IMR-90 (cell line): ENCODE results near the gene AP4S1. TPM values are rescaled to one million over a fixed set of nuclear protein-coding genes. Genes with fewer than 3 reads are reported as not detected.
A peak's percentile ranks its signal among the peaks of the same experiment; 100 is the strongest.

Experiments
- ATAC-seq: fragments of 200-7000 bp; cut with Tn5 transposase; 2 replicates; pipeline ENCODE4 v1.9.1; 2020; ENCODE audit warnings: low read depth, mild to moderate bottlenecking, moderate library complexity
- BruUV-seq: library from RNA; stranded (reverse); fragments of 400-500 nt; replicated peaks from 2 replicates; lab custom pipeline; 2021; lab: Mats Ljungman, UMichigan
- CTCF ChIA-PET: fragments of 300-600 bp; formaldehyde crosslinking; extraction: SDS; loops from one replicate; lab custom pipeline; 2021; ENCODE audit warnings: antibody characterized with exemption; lab: Yijun Ruan, JAX
- POLR2A ChIA-PET: fragments of 300-600 bp; sonication (Branson Sonifier 250); formaldehyde crosslinking; loops from one replicate; lab custom pipeline; 2022; ENCODE audit warnings: antibody characterized with exemption; ENCODE audit not compliant: unreplicated experiment; lab: Charles Lee
- DNase-seq: peaks from one replicate; pipeline ENCODE4 v3.0.0; 2013
- H2AFZ ChIP-seq: replicated peaks from 2 replicates; pipeline ENCODE3; 2013; ENCODE audit warnings: low read length, mild to moderate bottlenecking; ENCODE audit not compliant: poor library complexity
- H2AK5ac ChIP-seq: 2 replicates; pipeline ENCODE4 v1.6.1; 2013; ENCODE audit warnings: low read depth, low read length, inconsistent platforms
- H2AK9ac ChIP-seq: replicated peaks from 2 replicates; pipeline ENCODE3; 2013; ENCODE audit warnings: mild to moderate bottlenecking, low read depth, low read length, moderate library complexity; ENCODE audit not compliant: poor library complexity
- H2BK120ac ChIP-seq: 2 replicates; pipeline ENCODE4 v1.6.1; 2013; ENCODE audit warnings: low read depth, low read length, inconsistent platforms
- H2BK15ac ChIP-seq: 3 replicates; pipeline ENCODE4 v1.6.1; 2013; ENCODE audit warnings: low read depth, low read length, inconsistent platforms
- H2BK20ac ChIP-seq: 2 replicates; pipeline ENCODE4 v1.6.1; 2013; ENCODE audit warnings: low read depth, mild to moderate bottlenecking, inconsistent platforms, low read length, moderate library complexity
- H2BK5ac ChIP-seq: 2 replicates; pipeline ENCODE4 v1.6.1; 2013; ENCODE audit warnings: mild to moderate bottlenecking, low read depth, low read length, inconsistent platforms; ENCODE audit not compliant: poor library complexity, severe bottlenecking
- H3K14ac ChIP-seq: replicated peaks from 2 replicates; pipeline ENCODE4 v1.6.1; 2013; ENCODE audit warnings: low read depth, low read length, inconsistent platforms
- H3K18ac ChIP-seq: 2 replicates; pipeline ENCODE4 v1.6.1; 2013; ENCODE audit warnings: low read depth, low read length, control low read depth
- H3K23ac ChIP-seq: 2 replicates; pipeline ENCODE4 v1.6.1; 2013; ENCODE audit warnings: low read depth, low read length, inconsistent platforms
- H3K27ac ChIP-seq: 2 replicates; pipeline ENCODE4 v1.5.1; 2013; ENCODE audit warnings: mild to moderate bottlenecking, control low read depth, low read length; ENCODE audit not compliant: insufficient read depth
- H3K27me3 ChIP-seq: 2 replicates; pipeline ENCODE4 v1.6.1; 2013; ENCODE audit warnings: low read length; ENCODE audit not compliant: control insufficient read depth, insufficient read depth
- H3K36me3 ChIP-seq: 2 replicates; pipeline ENCODE4 v1.6.1; 2013; ENCODE audit warnings: low read length, mixed read lengths; ENCODE audit not compliant: control insufficient read depth, insufficient read depth
- H3K4ac ChIP-seq: 2 replicates; pipeline ENCODE4 v1.6.1; 2013; ENCODE audit warnings: low read depth, low read length, inconsistent platforms
- H3K4me1 ChIP-seq: 2 replicates; pipeline ENCODE4 v1.6.1; 2013; ENCODE audit warnings: low read length, mixed read lengths; ENCODE audit not compliant: control insufficient read depth, insufficient read depth
- H3K4me2 ChIP-seq: 2 replicates; pipeline ENCODE4 v1.6.1; 2013; ENCODE audit warnings: low read depth, mild to moderate bottlenecking, control low read depth, low read length, moderate library complexity
- H3K4me3 ChIP-seq: 2 replicates; pipeline ENCODE4 v1.5.1; 2013; ENCODE audit warnings: low read depth, mild to moderate bottlenecking, control low read depth, low read length, moderate library complexity; ENCODE audit not compliant: insufficient read depth
- H3K56ac ChIP-seq: 2 replicates; pipeline ENCODE4 v1.6.1; 2013; ENCODE audit warnings: low read length, inconsistent platforms; ENCODE audit not compliant: insufficient read depth; ENCODE audit errors: extremely low read depth
- H3K79me1 ChIP-seq, 2 experiments: 2 replicates each; pipeline ENCODE4 v1.6.1; 2013; ENCODE audit warnings: low read length in 2 of 2, inconsistent platforms in 1 of 2, low read depth in 1 of 2
- H3K9ac ChIP-seq: 2 replicates; pipeline ENCODE4 v1.6.1; 2013; ENCODE audit warnings: low read depth, low read length, control low read depth
- H3K9me1 ChIP-seq: 2 replicates; pipeline ENCODE4 v1.6.1; 2013; ENCODE audit warnings: low read length, inconsistent platforms; ENCODE audit not compliant: insufficient read depth
- H3K9me3 ChIP-seq: 2 replicates; pipeline ENCODE4 v1.6.1; 2013; ENCODE audit warnings: low read length; ENCODE audit not compliant: control insufficient read depth, insufficient read depth
- H4K20me1 ChIP-seq: 2 replicates; pipeline ENCODE4 v1.6.1; 2013; ENCODE audit warnings: low read length, inconsistent platforms; ENCODE audit not compliant: insufficient read depth
- H4K5ac ChIP-seq: 2 replicates; pipeline ENCODE4 v1.6.1; 2013; ENCODE audit warnings: mild to moderate bottlenecking, low read depth, low read length, control low read depth
- H4K8ac ChIP-seq, 2 experiments: 2 replicates each; pipeline ENCODE4 v1.6.1; 2013; ENCODE audit warnings: low read depth in 2 of 2, low read length in 2 of 2, control low read depth in 1 of 2, inconsistent platforms in 1 of 2
- H4K91ac ChIP-seq: 2 replicates; pipeline ENCODE4 v1.6.1; 2013; ENCODE audit warnings: low read depth, low read length, inconsistent platforms; ENCODE audit not compliant: insufficient read depth
- BHLHE40 ChIP-seq: fragments of 150-350 bp; IDR thresholded peaks from 2 replicates; pipeline ENCODE4 v1.6.1; 2016; ENCODE audit warnings: mild to moderate bottlenecking, low read depth, low read length
- CEBPB ChIP-seq: IDR thresholded peaks from 2 replicates; pipeline ENCODE4 v1.6.1; 2012; ENCODE audit warnings: low read depth, low read length, improper control_type of control experiment
- CHD1 ChIP-seq: IDR thresholded peaks from 2 replicates; pipeline ENCODE4 v1.6.1; 2012; ENCODE audit warnings: low read depth, low read length, improper control_type of control experiment
- FOS ChIP-seq: fragments of 150-350 bp; IDR thresholded peaks from 2 replicates; pipeline ENCODE4 v1.6.1; 2016; ENCODE audit warnings: low read depth, low read length
- MAFK ChIP-seq: IDR thresholded peaks from 2 replicates; pipeline ENCODE4 v1.6.1; 2012; ENCODE audit warnings: low read depth, low read length, improper control_type of control experiment
- MAZ ChIP-seq: IDR thresholded peaks from 2 replicates; pipeline ENCODE4 v1.6.1; 2012; ENCODE audit warnings: low read depth, mild to moderate bottlenecking, low read length, improper control_type of control experiment, moderate library complexity, borderline replicate concordance
- MXI1 ChIP-seq: IDR thresholded peaks from 2 replicates; pipeline ENCODE4 v1.6.1; 2012; ENCODE audit warnings: low read depth, mild to moderate bottlenecking, low read length, moderate library complexity, borderline replicate concordance
- NFE2L2 ChIP-seq: fragments of 150-350 bp; IDR thresholded peaks from 2 replicates; pipeline ENCODE4 v1.6.1; 2016; ENCODE audit warnings: low read depth, mild to moderate bottlenecking, low read length
- POLR2A ChIP-seq: IDR thresholded peaks from 2 replicates; pipeline ENCODE4 v1.6.1; 2012; ENCODE audit warnings: mild to moderate bottlenecking, low read depth, low read length
- RFX5 ChIP-seq: IDR thresholded peaks from 2 replicates; pipeline ENCODE4 v1.8.0; 2012; ENCODE audit warnings: low read depth, mild to moderate bottlenecking, low read length, moderate library complexity
- WGBS, 2 experiments: methylation state at CpG; one replicate each; pipeline versions ENCODE4 v1.1.5 to v1.1.7; 2013; ENCODE audit warnings: missing lambda C conversion rate in 2 of 2; ENCODE audit not compliant: insufficient read length in 1 of 2; ENCODE audit errors: extremely low coverage in 2 of 2; 5-methylcytosine and 5-hydroxymethylcytosine counted together
- dilution Hi-C: fragments of 300-500 bp; cut with HindIII; formaldehyde crosslinking; loops from one replicate; pipeline ENCODE4 v1.14.3; 2018; ENCODE audit warnings: low sequenced_read_pairs; ENCODE audit not compliant: unreplicated experiment
- in situ Hi-C: fragments of 300-500 bp; cut with MboI; formaldehyde crosslinking; loops from 3 replicates; pipeline ENCODE4 v1.14.3; 2019; ENCODE audit warnings: low sequenced_read_pairs, inconsistent platforms, mixed read lengths
- intact Hi-C: fragments of 100-400 bp; cut with micrococcal nuclease; formaldehyde crosslinking; loops from 2 replicates; pipeline ENCODE4 v1.10.0; 2022
- polyA plus RNA-seq, 3 experiments: library from polyadenylated mRNA; depleted of rRNA; stranded (reverse); fragments of >200 nt; gene quantifications; 2 replicates each; pipeline ENCODE4 v1.2.3, GENCODE V29; 2012; ENCODE audit warnings: low replicate concordance in 1 of 3
- total RNA-seq: library from RNA; depleted of rRNA; stranded (reverse); fragments of >200 nt; gene quantifications from 2 replicates; pipeline ENCODE4 v1.2.3, GENCODE V29; 2012
- TF ChIP-seq, protein P1 (sequence below): conservative IDR thresholded peaks from 2 replicates; pipeline ENCODE4 v1.5.1; 2012; ENCODE audit warnings: mild to moderate bottlenecking, low read depth, low read length, improper control_type of control experiment
- TF ChIP-seq, protein P2 (sequence below): fragments of 150-350 bp; IDR thresholded peaks from 2 replicates; pipeline ENCODE4 v1.6.1; 2017; ENCODE audit warnings: mild to moderate bottlenecking, antibody characterized with exemption, low read length, low read depth
- TF ChIP-seq, protein P3 (sequence below): fragments of 150-350 bp; IDR thresholded peaks from 2 replicates; pipeline ENCODE4 v1.6.1; 2016; ENCODE audit warnings: low read depth, mild to moderate bottlenecking, low read length, moderate library complexity, borderline replicate concordance

AP4S1 gene
- total and polyA plus RNA-seq, 2 of the 4 experiments (the other 2 are of a cell fraction), result 2.7 to 4.5 TPM

DNA sequence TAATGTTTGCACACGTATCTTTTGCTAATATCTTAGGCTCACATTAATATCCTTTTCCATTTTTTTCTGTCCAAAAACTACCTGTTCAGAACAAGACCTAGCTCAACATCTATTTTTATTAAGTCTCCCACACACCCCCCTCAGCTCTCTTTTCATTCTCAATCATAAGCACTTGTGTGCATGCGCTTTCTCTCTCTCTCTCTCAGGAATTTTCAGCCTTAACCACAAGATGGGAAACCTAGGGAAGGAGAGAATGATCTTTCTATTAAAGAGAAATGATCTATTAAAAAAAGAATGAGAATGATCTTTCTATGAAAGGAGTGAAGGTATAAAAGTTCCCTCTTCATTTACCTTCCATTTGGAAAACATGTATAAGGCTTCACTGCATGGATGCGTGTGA is 39.7 kb upstream of the AP4S1 start:
- Histone ChIP-seq H2AFZ (no peak overlapping the region), H3K27ac (no peak overlapping the region), H4K91ac (no peak overlapping the region), H2BK120ac (no peak overlapping the region), H3K56ac (no peak overlapping the region), H4K20me1 (peaks cover 65% of the 10 kb centered on the region), H4K8ac (no peak overlapping the region), H3K4me1 (peaks cover 6% of the 10 kb centered on the region), H3K4ac (no peak overlapping the region), H3K27me3 (no peaks in the 10 kb centered on the region), H2AK5ac (no peak overlapping the region), H2BK20ac (no peak overlapping the region), H4K5ac (no peak overlapping the region), H2AK9ac (no peak overlapping the region), H3K36me3 (no peaks in the 10 kb centered on the region), H3K9me1 (peaks cover 6% of the 10 kb centered on the region), H3K4me3 (no peak overlapping the region), H3K9me3 (no peaks in the 10 kb centered on the region), H3K23ac (no peak overlapping the region), H3K79me1 (peaks cover 5 to 67% of the 10 kb centered on the region in 2 experiments; a peak in 3 of 4 replicates), H2BK15ac (no peak overlapping the region), H2BK5ac (no peak overlapping the region), H3K14ac (no peak overlapping the region), H3K9ac (no peak overlapping the region), H3K4me2 (no peak overlapping the region), H3K18ac (no peak overlapping the region)
- ChIA-PET POLR2A (interaction anchor here (0.5 kb wide), 1 partner anchor 41 kb away, joined by 3 read pairs; the partner anchor contains the start of gene STRN3), CTCF (no interaction called here)
- DNase-seq, result peak; percentile 19
- BruUV-seq, result no TSS peak
- in situ Hi-C loops, result loop anchor here (25.0 kb wide), 1 partner anchor 377 kb away; no protein-coding TSS in a partner anchor
- TF ChIP-seq, protein P1, sequence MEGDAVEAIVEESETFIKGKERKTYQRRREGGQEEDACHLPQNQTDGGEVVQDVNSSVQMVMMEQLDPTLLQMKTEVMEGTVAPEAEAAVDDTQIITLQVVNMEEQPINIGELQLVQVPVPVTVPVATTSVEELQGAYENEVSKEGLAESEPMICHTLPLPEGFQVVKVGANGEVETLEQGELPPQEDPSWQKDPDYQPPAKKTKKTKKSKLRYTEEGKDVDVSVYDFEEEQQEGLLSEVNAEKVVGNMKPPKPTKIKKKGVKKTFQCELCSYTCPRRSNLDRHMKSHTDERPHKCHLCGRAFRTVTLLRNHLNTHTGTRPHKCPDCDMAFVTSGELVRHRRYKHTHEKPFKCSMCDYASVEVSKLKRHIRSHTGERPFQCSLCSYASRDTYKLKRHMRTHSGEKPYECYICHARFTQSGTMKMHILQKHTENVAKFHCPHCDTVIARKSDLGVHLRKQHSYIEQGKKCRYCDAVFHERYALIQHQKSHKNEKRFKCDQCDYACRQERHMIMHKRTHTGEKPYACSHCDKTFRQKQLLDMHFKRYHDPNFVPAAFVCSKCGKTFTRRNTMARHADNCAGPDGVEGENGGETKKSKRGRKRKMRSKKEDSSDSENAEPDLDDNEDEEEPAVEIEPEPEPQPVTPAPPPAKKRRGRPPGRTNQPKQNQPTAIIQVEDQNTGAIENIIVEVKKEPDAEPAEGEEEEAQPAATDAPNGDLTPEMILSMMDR, result no peak
- TF ChIP-seq, protein P2, sequence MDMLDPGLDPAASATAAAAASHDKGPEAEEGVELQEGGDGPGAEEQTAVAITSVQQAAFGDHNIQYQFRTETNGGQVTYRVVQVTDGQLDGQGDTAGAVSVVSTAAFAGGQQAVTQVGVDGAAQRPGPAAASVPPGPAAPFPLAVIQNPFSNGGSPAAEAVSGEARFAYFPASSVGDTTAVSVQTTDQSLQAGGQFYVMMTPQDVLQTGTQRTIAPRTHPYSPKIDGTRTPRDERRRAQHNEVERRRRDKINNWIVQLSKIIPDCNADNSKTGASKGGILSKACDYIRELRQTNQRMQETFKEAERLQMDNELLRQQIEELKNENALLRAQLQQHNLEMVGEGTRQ, result no peak
- TF ChIP-seq MXI1 (no peak), BHLHE40 (no peak), CEBPB (no peak), RFX5 (no peak), FOS (no peak), CHD1 (no peak), MAFK (no peak), NFE2L2 (no peak), POLR2A (no peak), MAZ (no peak)
- TF ChIP-seq, protein P3, sequence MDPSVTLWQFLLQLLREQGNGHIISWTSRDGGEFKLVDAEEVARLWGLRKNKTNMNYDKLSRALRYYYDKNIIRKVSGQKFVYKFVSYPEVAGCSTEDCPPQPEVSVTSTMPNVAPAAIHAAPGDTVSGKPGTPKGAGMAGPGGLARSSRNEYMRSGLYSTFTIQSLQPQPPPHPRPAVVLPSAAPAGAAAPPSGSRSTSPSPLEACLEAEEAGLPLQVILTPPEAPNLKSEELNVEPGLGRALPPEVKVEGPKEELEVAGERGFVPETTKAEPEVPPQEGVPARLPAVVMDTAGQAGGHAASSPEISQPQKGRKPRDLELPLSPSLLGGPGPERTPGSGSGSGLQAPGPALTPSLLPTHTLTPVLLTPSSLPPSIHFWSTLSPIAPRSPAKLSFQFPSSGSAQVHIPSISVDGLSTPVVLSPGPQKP, result no peak
- intact Hi-C loops, result loop anchor here (10.0 kb wide), 1 partner anchor 219 kb away; the partner anchor contains the start of gene HECTD1
- ATAC-seq, result no peak
- no CpG with 5 or more reads among the region's 3 CpGs for WGBS, 2 experiments
- dilution Hi-C loops, result no loop called here
